HCT116 (cell line): ENCODE data around the gene MGAT4A. TPM values are rescaled to one million over a fixed set of nuclear protein-coding genes. Genes with fewer than 3 reads are reported as not detected.

Source experiments
- ATAC-seq: fragments of 200-7000 bp; cut with Tn5 transposase; 2 replicates; pipeline ENCODE4 v1.9.1; 2020; ENCODE audit warnings: mild to moderate bottlenecking, moderate library complexity
- BruUV-seq: library from RNA; stranded (reverse); fragments of 400-500 nt; replicated peaks from 2 replicates; lab custom pipeline; 2021; lab: Mats Ljungman, UMichigan
- CTCF ChIA-PET: fragments of 300-600 bp; sonication (Branson Sonifier 250); formaldehyde crosslinking; loops from one replicate; lab custom pipeline; 2021; ENCODE audit warnings: antibody characterized with exemption; lab: Charles Lee
- POLR2A ChIA-PET: fragments of 300-600, 350-600 bp; sonication (Branson Sonifier 250); formaldehyde crosslinking; loops from one replicate; lab custom pipeline; 2021; ENCODE audit warnings: antibody characterized with exemption; lab: Charles Lee
- RAD21 ChIA-PET, 2 experiments: fragments of 300-600 bp; sonication (Branson Sonifier 250); formaldehyde crosslinking; loops; one replicate each; lab custom pipeline; 2023; ENCODE audit warnings: low total read pairs in 2 of 2; ENCODE audit not compliant: uncharacterized antibody in 2 of 2, unreplicated experiment in 2 of 2, low non-redundant PET in 1 of 2; lab: Charles Lee
- DNase-seq: peaks from one replicate; pipeline ENCODE4 v3.0.0-alpha.2; 2010; ENCODE audit warnings: low read depth, low spot score
- H2AFZ ChIP-seq: fragments of 200-600 bp; shearing (Covaris generic), sonication (generic); 2 replicates; pipeline ENCODE4 v1.6.1; 2017; ENCODE audit warnings: low read depth, mixed run types, mixed read lengths, antibody characterized with exemption, low read length; ENCODE audit not compliant: poor library complexity, severe bottlenecking
- H3K27ac ChIP-seq: 2 replicates; pipeline ENCODE4 v1.5.1; 2012; ENCODE audit warnings: low read depth, low read length
- H3K27me3 ChIP-seq: fragments of 200-600 bp; sonication (generic); 2 replicates; pipeline ENCODE4 v1.6.1; 2016; ENCODE audit warnings: mixed run types, low read length, mixed read lengths; ENCODE audit not compliant: insufficient read depth
- H3K36me3 ChIP-seq, 2 experiments: fragments of 200-500 bp in 1 of 2; fragments of 200-600 bp in 1 of 2; sonication (Bioruptor generic) in 1 of 2; sonication (generic) in 1 of 2; 2 replicates each; pipeline versions ENCODE4 v1.5.1 to v1.6.1; 2014 to 2016; ENCODE audit warnings: low read length in 2 of 2, inconsistent platforms in 1 of 2, mixed read lengths in 1 of 2, mixed run types in 1 of 2; ENCODE audit not compliant: insufficient read depth in 2 of 2, control insufficient read depth in 1 of 2
- H3K4me1 ChIP-seq, 2 experiments: fragments of 200-600 bp in 1 of 2; sonication (generic) in 1 of 2; 2 replicates each; pipeline versions ENCODE4 v1.5.1 to v1.6.1; 2012 to 2017; ENCODE audit warnings: low read length in 2 of 2, inconsistent platforms in 1 of 2, mild to moderate bottlenecking in 1 of 2, mixed read lengths in 1 of 2, mixed run types in 1 of 2, moderate library complexity in 1 of 2; ENCODE audit not compliant: insufficient read depth in 2 of 2, control insufficient read depth in 1 of 2
- H3K4me2 ChIP-seq: fragments of 200-600 bp; sonication (generic); 2 replicates; pipeline ENCODE4 v1.6.1; 2017; ENCODE audit warnings: mixed run types, low read length, mixed read lengths
- H3K4me3 ChIP-seq, 2 experiments: fragments of 200-600 bp in 1 of 2; sonication (generic) in 1 of 2; replicated peaks in 1 of 2; 2 replicates each; pipeline ENCODE4 v1.5.1; 2011 to 2016; ENCODE audit warnings: low read length in 2 of 2, control low read depth in 1 of 2, low read depth in 1 of 2, mild to moderate bottlenecking in 1 of 2, mixed read lengths in 1 of 2, mixed run types in 1 of 2
- H3K79me2 ChIP-seq: fragments of 200-600 bp; sonication (generic); 2 replicates; pipeline ENCODE4 v1.6.1; 2017; ENCODE audit warnings: mild to moderate bottlenecking, mixed run types, low read length, moderate library complexity, mixed read lengths; ENCODE audit not compliant: insufficient read depth
- H3K9ac ChIP-seq: fragments of 200-600 bp; sonication (generic); 2 replicates; pipeline ENCODE4 v1.6.1; 2016; ENCODE audit warnings: low read length, mixed read lengths
- H3K9me2 ChIP-seq: fragments of 200-600 bp; sonication (generic), shearing (Covaris generic); 2 replicates; pipeline ENCODE4 v1.6.1; 2017; ENCODE audit warnings: mixed run types, mild to moderate bottlenecking, moderate library complexity; ENCODE audit not compliant: insufficient read depth
- H3K9me3 ChIP-seq, 2 experiments: fragments of 200-500 bp in 1 of 2; fragments of 200-600 bp in 1 of 2; sonication (Bioruptor generic) in 1 of 2; sonication (generic) in 1 of 2; 2 replicates each; pipeline ENCODE4 v1.6.1; 2014 to 2017; ENCODE audit warnings: low read length in 2 of 2, mixed read lengths in 2 of 2, inconsistent platforms in 1 of 2, low read depth in 1 of 2, mild to moderate bottlenecking in 1 of 2, mixed run types in 1 of 2, moderate library complexity in 1 of 2; ENCODE audit not compliant: control insufficient read depth in 1 of 2, insufficient read depth in 1 of 2
- H4K20me1 ChIP-seq: fragments of 200-600 bp; sonication (generic), shearing (Covaris generic); 2 replicates; pipeline ENCODE4 v1.6.1; 2017; ENCODE audit warnings: mixed run types, mild to moderate bottlenecking, moderate library complexity; ENCODE audit not compliant: insufficient read depth
- CTCF ChIP-seq, 3 experiments: fragments of 200-600 bp in 1 of 3; sonication (generic) in 1 of 3; IDR thresholded peaks in 2 of 3; conservative IDR thresholded peaks in 1 of 3; 2 replicates each; pipeline ENCODE4 v1.5.1; 2012 to 2017; ENCODE audit warnings: low read depth in 2 of 3, low read length in 2 of 3, antibody characterized with exemption in 1 of 3, borderline replicate concordance in 1 of 3, control low read depth in 1 of 3, mild to moderate bottlenecking in 1 of 3, mixed read lengths in 1 of 3, mixed run types in 1 of 3, moderate library complexity in 1 of 3; ENCODE audit not compliant: insufficient read depth in 1 of 3
- ELF1 ChIP-seq: IDR thresholded peaks from 2 replicates; pipeline ENCODE4 v1.6.1; 2012; ENCODE audit warnings: low read depth, borderline replicate concordance
- EZH2phosphoT487 ChIP-seq: fragments of 200-600 bp; IDR thresholded peaks from 2 replicates; pipeline ENCODE4 v1.6.1; 2018; ENCODE audit warnings: antibody characterized with exemption, borderline replicate concordance
- FOSL1 ChIP-seq: IDR thresholded peaks from 2 replicates; pipeline ENCODE4 v1.6.1; 2012; ENCODE audit warnings: low read depth
- POLR2AphosphoS5 ChIP-seq: IDR thresholded peaks from 2 replicates; pipeline ENCODE4 v1.6.1; 2011; ENCODE audit warnings: mild to moderate bottlenecking, low read depth, low read length, moderate library complexity
- SRF ChIP-seq: IDR thresholded peaks from 2 replicates; pipeline ENCODE4 v1.6.1; 2012; ENCODE audit warnings: low read depth
- YY1 ChIP-seq: IDR thresholded peaks from 2 replicates; pipeline ENCODE4 v1.6.1; 2011; ENCODE audit warnings: low read length, low read depth, moderate library complexity, mild to moderate bottlenecking; ENCODE audit not compliant: insufficient replicate concordance; ENCODE audit errors: extremely low read depth
- ZNF274 ChIP-seq: fragments of 200-500 bp; sonication (Bioruptor generic); IDR thresholded peaks from 2 replicates; pipeline ENCODE4 v1.6.1; 2014; ENCODE audit warnings: mild to moderate bottlenecking, low read depth, low read length, inconsistent platforms
- intact Hi-C: fragments of 100-400 bp; cut with micrococcal nuclease; formaldehyde crosslinking; loops from 2 replicates; pipeline ENCODE4 v1.10.0; 2022
- total RNA-seq: library from RNA; stranded (reverse); gene quantifications from one replicate; pipeline ENCODE4 v1.2.1, GENCODE V29; 2021; ENCODE audit not compliant: unreplicated experiment
- TF ChIP-seq, protein P1 (sequence below): IDR thresholded peaks from 2 replicates; pipeline ENCODE4 v1.6.1; 2012; ENCODE audit warnings: low read depth

Gene MGAT4A
- total RNA-seq, 1 experiment from 2014 or later, result 10.2 TPM

GRCh38 chr2:98778151-98778550, 47.2 kb upstream of the MGAT4A start:
- DNase-seq, result no peak
- Histone ChIP-seq H3K36me3 (no peaks in the 10 kb centered on the region), H2AFZ (no peak overlapping the region), H3K4me2 (no peak overlapping the region)
- POLR2A ChIA-PET, result no interaction called here
- TF ChIP-seq FOSL1 (no peak), ZNF274 (no peak), CTCF (IDR thresholded peaks at IDR 0.05 in 2 of 3, conservative IDR thresholded peaks at IDR 0.05 in 1 of 3; ENCODE audit: borderline replicate concordance in 1 of 3, insufficient read depth in 1 of 3, low read depth in 2 of 3, low read length in 2 of 3) (no peak), YY1 (no peak), ELF1 (no peak), EZH2phosphoT487 (no peak), POLR2AphosphoS5 (no peak), SRF (no peak)
- TF ChIP-seq, protein P1, sequence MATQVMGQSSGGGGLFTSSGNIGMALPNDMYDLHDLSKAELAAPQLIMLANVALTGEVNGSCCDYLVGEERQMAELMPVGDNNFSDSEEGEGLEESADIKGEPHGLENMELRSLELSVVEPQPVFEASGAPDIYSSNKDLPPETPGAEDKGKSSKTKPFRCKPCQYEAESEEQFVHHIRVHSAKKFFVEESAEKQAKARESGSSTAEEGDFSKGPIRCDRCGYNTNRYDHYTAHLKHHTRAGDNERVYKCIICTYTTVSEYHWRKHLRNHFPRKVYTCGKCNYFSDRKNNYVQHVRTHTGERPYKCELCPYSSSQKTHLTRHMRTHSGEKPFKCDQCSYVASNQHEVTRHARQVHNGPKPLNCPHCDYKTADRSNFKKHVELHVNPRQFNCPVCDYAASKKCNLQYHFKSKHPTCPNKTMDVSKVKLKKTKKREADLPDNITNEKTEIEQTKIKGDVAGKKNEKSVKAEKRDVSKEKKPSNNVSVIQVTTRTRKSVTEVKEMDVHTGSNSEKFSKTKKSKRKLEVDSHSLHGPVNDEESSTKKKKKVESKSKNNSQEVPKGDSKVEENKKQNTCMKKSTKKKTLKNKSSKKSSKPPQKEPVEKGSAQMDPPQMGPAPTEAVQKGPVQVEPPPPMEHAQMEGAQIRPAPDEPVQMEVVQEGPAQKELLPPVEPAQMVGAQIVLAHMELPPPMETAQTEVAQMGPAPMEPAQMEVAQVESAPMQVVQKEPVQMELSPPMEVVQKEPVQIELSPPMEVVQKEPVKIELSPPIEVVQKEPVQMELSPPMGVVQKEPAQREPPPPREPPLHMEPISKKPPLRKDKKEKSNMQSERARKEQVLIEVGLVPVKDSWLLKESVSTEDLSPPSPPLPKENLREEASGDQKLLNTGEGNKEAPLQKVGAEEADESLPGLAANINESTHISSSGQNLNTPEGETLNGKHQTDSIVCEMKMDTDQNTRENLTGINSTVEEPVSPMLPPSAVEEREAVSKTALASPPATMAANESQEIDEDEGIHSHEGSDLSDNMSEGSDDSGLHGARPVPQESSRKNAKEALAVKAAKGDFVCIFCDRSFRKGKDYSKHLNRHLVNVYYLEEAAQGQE, result no peak
- TF ChIP-seq, all 23 proteins: peak for 0
- Histone ChIP-seq H3K9ac (no peak overlapping the region), H3K79me2 (no peaks in the 10 kb centered on the region), H3K27me3 (no peaks in the 10 kb centered on the region), H3K4me3 (no peak overlapping the region), H3K9me3 (peaks cover 0 to 6% of the 10 kb centered on the region in 2 experiments; a peak in 1 of 4 replicates), H4K20me1 (no peaks in the 10 kb centered on the region), H3K27ac (no peak overlapping the region), H3K9me2 (no peaks in the 10 kb centered on the region), H3K4me1 (peaks cover 0 to 5% of the 10 kb centered on the region in 2 experiments; a peak in 1 of 4 replicates)
- no peak for ATAC-seq
- intact Hi-C loops, result no loop called here
- BruUV-seq, result no TSS peak
- CTCF ChIA-PET, result no interaction called here
- RAD21 ChIA-PET, result no interaction called here
